Stomach smooth muscle (tissue), 2 donors: ENCODE data around the gene PDHA1.

Experiments
- H3K27ac ChIP-seq: one replicate; pipeline ENCODE4 v1.7.0; 2013; ENCODE audit warnings: mild to moderate bottlenecking, low read length, inconsistent platforms
- H3K27me3 ChIP-seq, 2 donors: one replicate each; pipeline ENCODE4 v1.7.0; 2013; ENCODE audit warnings: low read length in 2 of 2; ENCODE audit not compliant: insufficient read depth in 2 of 2, control insufficient read depth in 1 of 2
- H3K36me3 ChIP-seq, 2 donors: one replicate each; pipeline ENCODE4 v1.7.0; 2013; ENCODE audit warnings: low read length in 2 of 2; ENCODE audit not compliant: control insufficient read depth in 2 of 2, insufficient read depth in 2 of 2
- H3K4me1 ChIP-seq: one replicate; pipeline ENCODE4 v1.7.0; 2013; ENCODE audit warnings: low read length; ENCODE audit not compliant: control insufficient read depth, insufficient read depth
- H3K4me3 ChIP-seq, 2 donors: one replicate each; pipeline ENCODE4 v1.7.0; 2013; ENCODE audit warnings: low read length in 2 of 2
- H3K9ac ChIP-seq, 2 donors: one replicate each; pipeline ENCODE4 v1.7.0; 2013; ENCODE audit warnings: low read length in 2 of 2, mild to moderate bottlenecking in 1 of 2
- H3K9me3 ChIP-seq, 2 donors: one replicate each; pipeline ENCODE4 v1.7.0; 2013; ENCODE audit warnings: low read length in 2 of 2; ENCODE audit not compliant: control insufficient read depth in 2 of 2
- donor health status: healthy.
- donor health status: Pancreatic carcinoma.

PDHA1 gene

GRCh38 chrX:19343535-19344408, at the start of gene PDHA1:
TSS of gene PDHA1 (plus strand) at chrX:19343927. CDS start at chrX:19344038, 111 bp downstream.
- Histone ChIP-seq H3K4me1 (peaks cover 6% of the 10 kb centered on the region), H3K36me3 (no peaks in the 10 kb centered on the region), H3K27ac (peak within 1 kb of the TSS; percentile 85), H3K27me3 (peaks cover 0 to 3% of the 10 kb centered on the region in 2 donors), H3K9me3 (no peaks in the 10 kb centered on the region), H3K4me3 (peak within 1 kb of the TSS; percentile 86 to 90), H3K9ac (peak within 1 kb of the TSS; percentile 85)

GRCh38 chrX:19303256-19303880, 40.4 kb upstream of the PDHA1 start:
- Histone ChIP-seq H3K36me3 (no peaks in the 10 kb centered on the region), H3K4me3 (no peak overlapping the region), H3K27me3 (no peaks in the 10 kb centered on the region), H3K9ac (no peak overlapping the region), H3K27ac (no peak overlapping the region), H3K4me1 (no peaks in the 10 kb centered on the region), H3K9me3 (no peaks in the 10 kb centered on the region)

DNA sequence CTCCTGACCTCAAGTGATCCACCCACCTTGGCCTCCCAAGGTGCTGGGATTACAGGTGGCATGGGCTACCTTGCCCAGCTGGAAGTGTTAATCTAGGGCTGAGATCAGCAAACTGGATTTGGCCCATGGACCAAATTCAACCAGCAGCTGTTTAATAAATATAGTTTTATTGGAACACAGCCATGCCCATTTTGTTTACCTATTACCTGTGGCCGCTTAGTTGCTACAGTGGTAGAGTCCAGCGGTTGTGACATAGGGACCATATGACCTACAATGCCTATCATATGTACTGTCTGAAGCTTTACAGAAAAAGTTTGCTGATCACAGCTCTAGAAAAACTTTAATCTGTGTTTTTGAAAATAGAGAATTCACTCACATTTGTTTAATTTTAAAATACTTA, 17.2 kb upstream of the PDHA1 start:
- Histone ChIP-seq H3K36me3 (no peaks in the 10 kb centered on the region), H3K9ac (no peak overlapping the region), H3K4me1 (no peaks in the 10 kb centered on the region), H3K9me3 (no peaks in the 10 kb centered on the region), H3K27ac (no peak overlapping the region), H3K4me3 (no peak overlapping the region), H3K27me3 (peaks cover 0 to 3% of the 10 kb centered on the region in 2 donors)

- H3K4me3 ChIP-seq, result no peak overlapping the region
- peaks cover 5 to 7% of the 10 kb centered on the region in 2 donors for H3K9me3 ChIP-seq
- H3K4me1 ChIP-seq, result no peaks in the 10 kb centered on the region
Measured at GRCh38 chrX:19331831-19332230, 11.9 kb upstream of the PDHA1 start.

GRCh38 chrX:19332983-19333382, 10.7 kb upstream of the PDHA1 start:
- Histone ChIP-seq H3K27me3 (no peaks in the 10 kb centered on the region), H3K9ac (no peak overlapping the region), H3K36me3 (no peaks in the 10 kb centered on the region), H3K4me1 (no peaks in the 10 kb centered on the region), H3K9me3 (peaks cover 5 to 7% of the 10 kb centered on the region in 2 donors), H3K27ac (no peak overlapping the region), H3K4me3 (no peak overlapping the region)

More at GRCh38 chrX:19331831-19332230, 11.9 kb upstream of the PDHA1 start:
- Histone ChIP-seq H3K36me3 (no peaks in the 10 kb centered on the region), H3K27me3 (peaks cover 0 to 3% of the 10 kb centered on the region in 2 donors), H3K27ac (no peak overlapping the region), H3K9ac (no peak overlapping the region)

DNA sequence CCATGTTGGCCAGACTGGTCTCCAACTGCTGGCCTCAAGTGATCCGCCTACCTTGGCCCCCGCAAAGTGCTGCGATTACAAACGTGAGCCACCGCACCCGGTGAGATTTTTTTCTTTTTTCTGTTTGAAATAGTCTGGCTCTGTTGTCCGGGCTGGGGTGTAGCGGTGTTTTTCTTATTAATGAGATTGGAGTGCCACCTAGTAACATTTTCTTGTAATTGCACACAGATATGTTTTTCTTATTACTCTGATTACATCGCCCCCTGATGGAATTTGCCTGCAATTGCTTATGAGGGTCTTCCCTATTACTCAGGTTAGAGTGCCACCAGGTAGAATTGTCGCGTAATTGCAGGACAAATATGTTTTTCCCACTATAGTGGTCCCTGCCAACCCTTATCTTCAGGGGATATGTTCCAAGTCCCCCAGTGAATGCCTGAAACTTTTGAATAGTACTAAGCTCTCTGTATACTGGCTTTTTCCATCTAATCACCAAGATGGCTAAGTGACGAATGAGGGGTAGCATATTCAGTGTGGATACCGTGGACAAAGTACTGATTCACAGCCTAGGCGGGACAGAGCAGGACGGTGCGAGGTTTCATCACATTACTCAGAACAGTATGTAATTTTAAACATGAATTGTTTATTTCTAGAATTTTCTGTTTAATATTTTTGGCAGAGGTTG, 8.6 kb upstream of the PDHA1 start:
- H3K27me3 ChIP-seq, result no peaks in the 10 kb centered on the region

DNA sequence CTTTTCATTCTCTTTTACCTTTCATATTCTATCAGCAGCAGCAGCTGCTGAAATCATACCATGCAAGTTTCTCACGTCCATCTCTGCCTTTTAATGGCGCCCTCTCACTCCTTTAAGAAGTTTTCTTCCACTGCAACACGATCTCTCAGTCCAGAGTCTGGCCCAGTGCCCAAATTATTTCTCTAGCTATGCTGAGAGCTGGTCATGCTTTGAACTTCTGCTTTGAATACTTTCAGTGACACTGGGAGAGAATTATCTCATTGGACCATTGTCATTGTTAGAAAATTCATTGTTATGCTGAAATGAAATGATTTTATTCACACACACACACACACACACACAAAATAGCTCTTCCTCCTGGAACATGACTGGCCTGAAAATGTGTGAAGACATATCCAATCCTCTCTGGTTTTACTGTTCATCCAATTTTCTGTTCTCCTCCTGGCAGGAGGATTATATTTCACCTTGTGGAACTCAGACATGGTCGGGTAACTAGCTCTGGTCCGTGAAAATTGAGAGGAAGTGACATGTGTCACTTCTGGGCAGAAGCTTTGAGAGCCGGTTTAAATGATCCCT, 1.3 kb upstream of the PDHA1 start:
- peak overlapping the region; percentile 85 for H3K27ac ChIP-seq
- H3K4me3 ChIP-seq, result no peak overlapping the region
- no peaks in the 10 kb centered on the region for H3K36me3 ChIP-seq
- no peak overlapping the region for H3K9ac ChIP-seq
- no peaks in the 10 kb centered on the region for H3K9me3 ChIP-seq
- peaks cover 0 to 3% of the 10 kb centered on the region in 2 donors for H3K27me3 ChIP-seq
- H3K4me1 ChIP-seq, result peaks cover 6% of the 10 kb centered on the region

More for the DNA sequence above, 8.6 kb upstream of the PDHA1 start:
- H3K4me3 ChIP-seq, result no peak overlapping the region
- no peaks in the 10 kb centered on the region for H3K4me1 ChIP-seq
- no peaks in the 10 kb centered on the region for H3K36me3 ChIP-seq
- peaks cover 5 to 7% of the 10 kb centered on the region in 2 donors for H3K9me3 ChIP-seq
- H3K9ac ChIP-seq, result no peak overlapping the region
- H3K27ac ChIP-seq, result no peak overlapping the region

GRCh38 chrX:19343085-19343534, 617 bp upstream of the PDHA1 start:
- Histone ChIP-seq H3K4me1 (peaks cover 6% of the 10 kb centered on the region), H3K27ac (peak overlapping the region; percentile 85), H3K27me3 (peaks cover 0 to 3% of the 10 kb centered on the region in 2 donors), H3K36me3 (no peaks in the 10 kb centered on the region), H3K4me3 (peak overlapping the region; percentile 63 to 86), H3K9ac (peak overlapping the region; percentile 47 to 70), H3K9me3 (no peaks in the 10 kb centered on the region)

DNA sequence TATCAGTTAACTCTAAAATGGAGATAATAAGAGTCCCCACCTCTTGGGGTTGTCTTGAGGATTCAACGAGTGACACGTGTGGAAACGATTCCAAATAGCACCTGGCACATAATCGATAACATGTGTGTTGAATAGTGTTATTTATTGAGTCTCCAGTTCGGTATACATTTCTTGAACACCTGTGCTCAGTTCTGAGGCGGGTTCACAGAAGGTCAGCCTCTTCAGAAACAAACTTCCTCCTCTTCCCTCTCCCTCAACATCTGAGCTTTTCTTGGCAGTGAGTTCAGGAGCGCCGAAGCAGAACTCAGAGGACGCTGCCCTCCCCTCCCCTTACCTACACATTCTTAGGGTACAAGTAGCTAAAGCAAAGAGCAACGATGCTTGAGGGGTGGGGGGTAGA, 934 bp downstream of the PDHA1 start:
- peak overlapping the region; percentile 85 for H3K9ac ChIP-seq
- peak overlapping the region; percentile 85 for H3K27ac ChIP-seq
- H3K4me1 ChIP-seq, result peaks cover 6% of the 10 kb centered on the region
- peaks cover 0 to 3% of the 10 kb centered on the region in 2 donors for H3K27me3 ChIP-seq
- no peaks in the 10 kb centered on the region for H3K9me3 ChIP-seq
- H3K4me3 ChIP-seq, result peak overlapping the region; percentile 86 to 90
- H3K36me3 ChIP-seq, result peaks cover 0 to 1% of the 10 kb centered on the region in 2 donors

GRCh38 chrX:19347916-19348315, 4.2 kb downstream of the PDHA1 start:
- H3K27ac ChIP-seq, result no peak overlapping the region
- no peak overlapping the region for H3K9ac ChIP-seq
- H3K9me3 ChIP-seq, result no peaks in the 10 kb centered on the region
- no peak overlapping the region for H3K4me3 ChIP-seq
- H3K4me1 ChIP-seq, result peaks cover 6% of the 10 kb centered on the region
- peaks cover 9 to 11% of the 10 kb centered on the region in 2 donors for H3K36me3 ChIP-seq
- peaks cover 0 to 4% of the 10 kb centered on the region in 2 donors for H3K27me3 ChIP-seq
